C4-2B (cell line): ENCODE data around the gene CACNA2D3.

Experiments used
- ZFX ChIP-seq: fragments of 450-650 bp; IDR thresholded peaks from 2 replicates; pipeline ENCODE4 v1.6.1; 2017
- TF ChIP-seq, protein P1 (sequence below): fragments of 450-650 bp; conservative IDR thresholded peaks from 2 replicates; pipeline ENCODE4 v1.5.1; 2017; ENCODE audit warnings: mild to moderate bottlenecking

DNA sequence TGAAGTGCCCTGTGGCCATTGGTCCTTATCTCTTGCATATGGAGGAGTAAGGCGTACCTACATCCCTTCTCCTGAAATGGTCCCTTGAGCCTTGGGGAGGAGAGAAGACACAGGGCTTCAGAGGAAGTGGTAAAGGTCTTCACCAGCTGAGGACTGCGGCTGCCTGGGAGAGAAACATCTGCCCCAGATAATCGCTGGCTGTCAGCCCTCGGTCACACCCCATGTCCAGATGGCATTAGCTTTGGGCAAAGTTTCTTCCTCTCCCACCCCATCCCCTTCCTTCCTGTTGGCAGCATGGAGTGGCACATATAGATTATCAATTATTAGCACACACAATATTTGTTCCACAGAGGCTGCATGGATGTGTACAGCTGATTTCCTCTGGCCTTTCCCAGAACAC is 743.9 kb downstream of the CACNA2D3 start:
- TF ChIP-seq, protein P1, sequence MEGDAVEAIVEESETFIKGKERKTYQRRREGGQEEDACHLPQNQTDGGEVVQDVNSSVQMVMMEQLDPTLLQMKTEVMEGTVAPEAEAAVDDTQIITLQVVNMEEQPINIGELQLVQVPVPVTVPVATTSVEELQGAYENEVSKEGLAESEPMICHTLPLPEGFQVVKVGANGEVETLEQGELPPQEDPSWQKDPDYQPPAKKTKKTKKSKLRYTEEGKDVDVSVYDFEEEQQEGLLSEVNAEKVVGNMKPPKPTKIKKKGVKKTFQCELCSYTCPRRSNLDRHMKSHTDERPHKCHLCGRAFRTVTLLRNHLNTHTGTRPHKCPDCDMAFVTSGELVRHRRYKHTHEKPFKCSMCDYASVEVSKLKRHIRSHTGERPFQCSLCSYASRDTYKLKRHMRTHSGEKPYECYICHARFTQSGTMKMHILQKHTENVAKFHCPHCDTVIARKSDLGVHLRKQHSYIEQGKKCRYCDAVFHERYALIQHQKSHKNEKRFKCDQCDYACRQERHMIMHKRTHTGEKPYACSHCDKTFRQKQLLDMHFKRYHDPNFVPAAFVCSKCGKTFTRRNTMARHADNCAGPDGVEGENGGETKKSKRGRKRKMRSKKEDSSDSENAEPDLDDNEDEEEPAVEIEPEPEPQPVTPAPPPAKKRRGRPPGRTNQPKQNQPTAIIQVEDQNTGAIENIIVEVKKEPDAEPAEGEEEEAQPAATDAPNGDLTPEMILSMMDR, result no peak
- no peak for TF ChIP-seq ZFX
